ENCODE results near the gene GET4. TPM values are rescaled to one million over a fixed set of nuclear protein-coding genes. Genes with fewer than 3 reads are reported as not detected.
"Not testable (repeated sequence)": the region's sequence is repeated elsewhere in the genome, so short reads cannot be mapped to it uniquely, and the experiment has no call there.

GET4 gene
- total RNA-seq, 2 donors from 2014 or later, result 45.1 to 46.0 TPM

DNA sequence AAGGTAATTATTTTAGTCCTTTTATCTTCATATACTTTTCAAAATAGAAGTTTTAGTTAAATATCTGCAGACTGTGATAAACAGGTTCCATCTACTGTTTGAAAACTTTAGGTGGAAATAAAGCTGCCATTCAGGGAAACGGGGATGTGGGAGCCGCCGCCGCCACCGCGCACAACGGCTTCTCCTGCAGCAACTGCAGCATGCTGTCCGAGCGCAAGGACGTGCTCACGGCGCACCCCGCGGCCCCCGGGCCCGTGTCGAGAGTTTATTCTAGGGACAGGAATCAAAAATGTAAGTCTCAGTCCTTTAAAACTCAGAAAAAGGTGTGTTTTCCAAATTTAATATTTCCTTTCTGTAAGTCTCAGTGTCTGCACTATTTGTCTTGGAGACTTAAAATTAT is 33.1 kb upstream of the GET4 start:
- intact Hi-C loops (cut with DNase I, micrococcal nuclease), result no loop called here
- DNase-seq, result no peak

DNA sequence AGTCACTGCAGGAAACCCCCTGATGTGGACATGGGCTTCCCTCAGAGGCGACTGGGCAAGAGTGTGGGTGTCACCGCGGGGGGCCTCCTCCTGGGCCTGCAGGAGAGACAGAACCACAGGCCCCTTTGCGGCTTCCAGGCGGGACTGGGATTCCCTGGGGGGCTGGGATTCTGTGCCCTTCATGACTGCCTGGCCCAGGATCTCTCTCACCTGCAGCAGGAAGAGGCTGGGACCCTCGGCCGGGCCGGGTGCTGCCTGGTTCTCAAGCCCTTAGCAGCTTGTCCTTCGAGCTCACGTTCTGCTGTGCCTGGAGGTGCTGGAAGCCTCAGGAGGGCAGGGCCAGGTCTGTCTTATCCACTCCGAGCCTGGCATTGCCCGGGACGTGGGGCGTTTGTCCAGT is 32.3 kb upstream of the GET4 start:
- ATAC-seq (no peak), DNase-seq (no peak)
- intact Hi-C loops (cut with DNase I, micrococcal nuclease), result no loop called here

More for the DNA sequence above, 33.1 kb upstream of the GET4 start:
- no peak for ATAC-seq

DNA sequence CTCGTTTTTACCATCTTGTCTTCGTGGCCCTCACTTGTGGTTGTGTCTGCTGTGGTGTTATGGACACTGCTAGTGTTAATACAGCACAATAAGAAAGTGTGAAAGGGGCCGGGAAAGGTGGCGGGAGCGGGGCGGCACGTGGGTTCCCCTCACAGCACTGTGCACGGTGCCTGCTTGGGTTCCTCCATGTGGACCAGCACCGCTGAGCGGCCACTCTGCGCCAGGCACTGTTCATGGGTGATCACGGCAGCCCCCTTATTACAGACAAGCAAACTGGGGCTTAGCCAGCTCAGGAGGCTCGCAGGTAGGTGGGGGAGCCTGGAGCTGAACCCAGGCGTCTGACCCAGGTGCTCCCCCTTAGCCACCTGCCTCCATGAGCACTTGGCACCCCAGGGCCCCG is 31.8 kb upstream of the GET4 start:
- DNase-seq (no peak), ATAC-seq (no peak)
- intact Hi-C loops (cut with DNase I, micrococcal nuclease), result no loop called here

DNA sequence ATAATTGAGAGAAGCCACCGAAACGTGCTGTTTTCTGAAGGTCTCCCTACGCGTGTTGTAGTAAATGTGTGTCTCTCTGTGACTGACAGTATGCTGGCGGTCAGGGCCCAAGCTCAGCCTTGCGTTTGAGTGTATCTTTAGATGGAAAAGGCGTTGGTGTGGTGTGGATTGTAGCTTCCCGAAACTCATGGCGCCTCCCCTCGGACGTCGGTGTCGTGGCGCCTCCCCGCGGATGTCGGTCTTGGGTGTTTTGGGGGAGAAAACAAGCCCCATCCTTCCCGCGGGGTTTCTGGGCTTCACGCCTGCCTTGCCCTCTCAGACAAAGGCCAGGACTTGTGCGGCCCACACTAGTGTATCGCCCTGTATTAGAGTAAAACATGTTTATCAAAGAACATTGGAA is 31.3 kb upstream of the GET4 start:
- ATAC-seq (no peak), DNase-seq (no peak)
- intact Hi-C loops (cut with DNase I, micrococcal nuclease), result no loop called here

DNA sequence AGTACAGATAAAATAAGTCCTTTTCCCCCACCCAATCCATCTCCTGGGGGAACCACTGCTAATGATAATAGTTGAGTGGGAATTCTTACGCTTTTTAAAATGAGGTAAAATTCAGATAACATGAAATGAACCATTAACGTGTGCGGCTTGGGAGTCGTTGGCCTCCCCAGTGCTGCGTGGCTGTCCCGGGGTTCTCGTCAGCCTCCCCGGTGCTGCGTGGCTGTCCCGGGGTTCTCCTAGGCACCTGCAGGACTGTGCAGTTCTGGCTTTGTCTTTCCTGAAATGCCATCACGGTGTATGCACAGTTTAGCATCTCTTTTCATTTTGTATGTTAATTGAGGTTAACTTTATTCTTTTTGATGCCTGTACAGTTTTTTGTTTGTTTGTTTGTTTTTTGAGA is 30.6 kb upstream of the GET4 start:
- DNase-seq (no peak), ATAC-seq (no peak)
- intact Hi-C loops (cut with DNase I, micrococcal nuclease), result no loop called here

DNA sequence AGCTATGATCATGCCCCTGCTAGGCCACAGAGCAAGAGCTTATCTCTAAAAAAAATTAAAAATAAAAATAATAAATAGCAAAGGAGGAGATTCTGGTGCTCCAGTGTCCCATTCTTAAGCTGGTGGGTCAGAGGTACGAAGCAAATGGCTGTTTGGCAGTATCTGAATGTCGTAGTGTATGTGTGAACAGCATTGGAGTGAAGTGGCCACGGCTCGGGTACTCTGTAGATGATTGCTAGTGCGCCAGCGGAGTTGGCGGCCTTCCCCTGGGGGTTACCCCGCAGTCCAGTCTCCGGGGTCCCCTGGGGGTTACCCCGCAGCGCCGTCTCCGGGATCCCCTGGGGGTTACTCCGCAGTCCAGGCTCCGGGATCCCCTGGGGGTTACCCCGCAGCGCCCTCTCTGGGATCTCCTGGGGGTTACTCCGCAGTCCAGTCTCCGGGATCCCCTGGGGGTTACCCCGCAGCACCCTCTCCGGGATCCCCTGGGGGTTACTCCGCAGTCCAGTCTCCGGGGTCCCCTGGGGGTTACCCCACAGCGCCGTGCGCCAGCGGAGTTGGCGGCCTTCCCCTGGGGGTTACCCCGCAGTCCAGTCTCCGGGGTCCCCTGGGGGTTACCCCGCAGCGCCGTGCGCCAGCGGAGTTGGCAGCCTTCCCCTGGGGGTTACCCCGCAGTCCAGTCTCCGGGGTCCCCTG is 29.2 kb upstream of the GET4 start:
- intact Hi-C loops (cut with DNase I, micrococcal nuclease); DNase-seq; ATAC-seq: not testable (repeated sequence)

DNA sequence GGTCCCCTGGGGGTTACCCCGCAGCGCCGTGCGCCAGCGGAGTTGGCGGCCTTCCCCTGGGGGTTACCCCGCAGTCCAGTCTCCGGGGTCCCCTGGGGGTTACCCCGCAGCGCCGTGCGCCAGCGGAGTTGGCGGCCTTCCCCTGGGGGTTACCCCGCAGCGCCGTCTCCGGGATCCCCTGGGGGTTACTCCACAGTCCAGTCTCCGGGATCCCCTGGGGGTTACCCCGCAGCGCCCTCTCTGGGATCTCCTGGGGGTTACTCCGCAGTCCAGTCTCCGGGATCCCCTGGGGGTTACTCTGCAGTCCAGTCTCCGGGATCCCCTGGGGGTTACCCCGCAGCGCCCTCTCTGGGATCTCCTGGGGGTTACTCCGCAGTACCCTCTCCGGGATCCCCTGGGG is 28.6 kb upstream of the GET4 start:
- DNase-seq, ATAC-seq: not testable (repeated sequence)

DNA sequence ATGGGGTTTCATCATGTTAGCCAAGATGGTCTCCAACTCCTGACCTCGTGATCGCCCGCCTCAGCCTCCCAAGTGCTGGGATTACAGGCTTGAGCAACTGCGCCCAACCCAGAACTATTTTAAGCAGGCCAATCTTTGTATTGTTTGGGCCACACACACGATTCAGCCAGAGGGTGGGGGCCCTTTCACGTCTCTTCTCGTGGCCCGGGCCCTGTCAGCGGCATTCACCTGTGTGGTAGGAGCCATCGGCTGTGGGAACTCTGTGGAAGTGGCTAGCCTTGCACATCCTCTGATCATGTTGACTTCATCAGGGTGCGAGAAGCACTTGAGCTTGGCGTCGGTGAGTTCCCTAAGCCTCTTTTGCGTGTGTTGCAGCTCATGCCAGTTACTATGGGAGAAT is 27.2 kb upstream of the GET4 start:
- DNase-seq, result no peak
- no peak for ATAC-seq
- intact Hi-C loops (cut with DNase I, micrococcal nuclease), result no loop called here

More for the DNA sequence above, 28.6 kb upstream of the GET4 start:
- intact Hi-C loops (cut with DNase I, micrococcal nuclease), result not testable (repeated sequence)

DNA sequence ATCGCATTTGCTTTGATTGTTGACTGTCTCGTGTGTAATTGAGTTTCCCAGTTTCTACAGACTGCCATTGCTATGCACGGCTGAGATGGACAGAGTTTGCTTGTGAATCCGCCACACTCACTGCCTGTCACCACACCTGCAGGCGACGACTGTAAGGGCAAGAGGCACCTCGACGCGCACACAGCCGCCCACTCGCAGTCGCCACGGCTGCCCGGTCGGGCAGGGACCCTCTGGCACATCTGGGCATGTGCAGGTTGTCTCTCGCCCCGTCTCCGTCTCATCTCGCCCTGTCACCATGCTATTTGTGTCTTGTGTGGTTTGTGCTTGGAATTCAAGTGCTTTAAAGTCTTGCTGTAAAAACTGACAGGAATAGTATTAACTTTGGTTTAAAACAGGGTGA is 26.6 kb upstream of the GET4 start:
- DNase-seq (no peak), ATAC-seq (no peak)
- intact Hi-C loops (cut with DNase I, micrococcal nuclease), result no loop called here

DNA sequence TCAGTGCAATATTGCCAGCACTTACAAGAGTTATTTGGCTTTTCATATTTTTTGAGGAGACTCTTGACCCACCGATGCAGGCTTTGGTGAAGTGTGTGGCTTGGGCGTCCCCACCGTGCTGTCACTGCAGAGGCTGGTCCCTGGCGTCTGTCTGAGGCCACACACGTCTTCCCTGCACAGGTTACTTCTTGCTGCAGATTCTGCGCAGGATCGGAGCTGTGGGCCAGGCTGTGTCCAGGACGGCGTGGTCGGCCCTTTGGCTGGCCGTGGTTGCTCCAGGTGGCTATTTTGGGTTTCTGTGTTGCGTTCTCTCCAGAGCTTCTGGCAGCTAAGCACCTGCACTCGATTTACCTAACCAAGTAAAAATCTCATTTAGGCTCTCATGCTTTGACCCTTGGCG is 25.1 kb upstream of the GET4 start:
- no peak for DNase-seq
- intact Hi-C loops (cut with DNase I, micrococcal nuclease), result no loop called here
- ATAC-seq, result no peak

DNA sequence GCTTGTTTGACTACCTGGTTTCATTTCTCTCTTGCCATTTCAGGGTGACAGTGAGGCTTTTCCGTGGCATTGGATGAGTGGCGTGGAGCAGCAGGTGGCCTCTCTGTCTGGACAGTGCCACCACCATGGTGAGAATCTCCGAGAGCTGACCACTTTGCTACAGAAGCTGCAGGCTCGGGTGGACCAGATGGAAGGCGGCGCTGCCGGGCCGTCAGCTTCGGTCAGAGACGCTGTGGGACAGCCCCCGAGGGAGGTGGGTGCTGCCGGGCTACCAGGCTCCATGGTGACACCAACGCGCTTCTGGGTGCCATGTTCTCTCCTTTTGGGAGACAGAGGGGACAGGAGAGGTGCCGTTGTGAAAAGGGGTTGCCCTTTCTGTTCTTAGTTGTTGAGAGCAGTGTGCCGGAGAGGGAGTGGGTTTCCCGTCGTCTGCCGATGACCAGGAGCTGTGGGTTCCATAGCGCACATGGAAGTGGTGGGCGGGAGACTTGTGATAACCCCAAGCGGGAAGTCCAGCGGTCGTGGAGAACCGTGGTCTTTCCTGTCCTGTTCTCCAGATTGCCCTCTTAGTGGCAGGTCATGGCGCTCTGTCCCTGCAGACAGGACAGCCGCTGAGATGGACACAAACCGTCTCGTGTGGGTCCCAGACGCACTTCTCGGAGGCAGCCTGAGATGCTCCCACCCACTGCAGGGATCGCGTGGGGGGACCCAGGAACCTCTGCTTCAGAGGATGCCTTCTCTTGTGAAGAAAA is 22.8 kb upstream of the GET4 start:
- intact Hi-C loops (cut with DNase I, micrococcal nuclease), result no loop called here
- no peak for DNase-seq
- no peak for ATAC-seq

DNA sequence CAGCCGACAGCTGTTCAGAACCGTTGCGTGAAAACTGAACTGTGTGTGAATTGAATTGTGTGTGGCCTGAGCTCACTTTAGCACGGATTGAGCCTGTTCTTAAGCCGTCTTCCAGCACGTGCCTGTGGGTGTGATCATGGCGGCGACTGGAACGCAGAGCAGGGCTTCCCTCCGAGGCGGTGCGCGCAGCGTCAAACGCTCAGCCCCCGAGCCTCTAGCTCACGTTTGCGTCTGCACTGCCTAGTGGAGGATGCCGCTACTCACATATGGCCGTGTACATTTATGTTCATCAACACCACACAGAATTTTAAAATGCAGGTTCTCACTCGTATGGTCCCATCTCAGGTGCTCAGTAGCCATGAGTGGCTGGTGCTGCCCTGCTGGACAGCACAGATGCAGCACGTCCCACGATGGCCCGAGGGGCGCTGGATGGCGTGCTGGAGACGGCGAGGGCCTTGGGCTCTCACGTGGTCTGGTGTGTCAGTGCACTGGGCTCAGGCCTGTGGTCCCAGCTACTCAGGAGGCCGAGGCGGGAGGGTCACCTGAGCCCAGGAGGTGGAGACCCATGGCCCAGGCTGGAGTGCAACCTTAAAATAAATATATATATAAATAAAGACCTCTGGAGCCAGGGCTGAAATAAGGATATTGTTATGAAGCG is 22.1 kb upstream of the GET4 start:
- intact Hi-C loops (cut with DNase I, micrococcal nuclease), result no loop called here
- ATAC-seq (no peak), DNase-seq (no peak)

DNA sequence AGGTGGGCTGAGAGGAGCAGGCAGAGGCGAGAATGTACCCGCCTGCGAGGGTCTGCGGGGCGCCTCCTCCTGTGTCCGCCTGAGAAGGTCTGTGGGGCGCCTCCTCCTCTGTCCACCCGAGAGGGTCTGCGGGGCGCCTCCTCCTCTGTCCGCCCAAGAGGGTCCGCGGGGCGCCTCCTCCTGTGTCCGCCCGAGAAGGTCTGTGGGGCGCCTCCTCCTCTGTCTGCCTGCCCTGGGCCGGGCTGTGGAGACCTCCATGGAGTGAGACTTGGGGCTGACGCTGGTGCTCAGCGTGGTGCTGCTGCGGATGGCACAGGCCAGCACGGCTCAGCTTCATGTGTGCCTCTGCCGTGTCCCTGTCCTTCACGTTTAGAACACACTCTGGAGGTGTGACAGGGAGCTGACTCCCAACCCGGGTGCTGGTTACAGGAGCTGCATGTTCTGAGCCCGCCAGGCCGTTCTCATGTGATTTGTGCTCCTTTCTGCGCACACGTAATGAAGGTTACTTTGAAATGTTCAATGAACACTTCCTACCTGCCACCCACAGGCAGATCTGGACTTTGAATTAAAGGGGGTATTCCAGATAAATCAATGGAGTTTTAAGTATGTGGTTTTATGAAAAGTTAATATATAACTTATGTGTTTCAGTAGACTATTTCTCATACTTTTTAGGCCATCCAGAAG is 20.5 kb upstream of the GET4 start:
- DNase-seq (no peak), ATAC-seq (no peak)
- intact Hi-C loops (cut with DNase I, micrococcal nuclease), result no loop called here

DNA sequence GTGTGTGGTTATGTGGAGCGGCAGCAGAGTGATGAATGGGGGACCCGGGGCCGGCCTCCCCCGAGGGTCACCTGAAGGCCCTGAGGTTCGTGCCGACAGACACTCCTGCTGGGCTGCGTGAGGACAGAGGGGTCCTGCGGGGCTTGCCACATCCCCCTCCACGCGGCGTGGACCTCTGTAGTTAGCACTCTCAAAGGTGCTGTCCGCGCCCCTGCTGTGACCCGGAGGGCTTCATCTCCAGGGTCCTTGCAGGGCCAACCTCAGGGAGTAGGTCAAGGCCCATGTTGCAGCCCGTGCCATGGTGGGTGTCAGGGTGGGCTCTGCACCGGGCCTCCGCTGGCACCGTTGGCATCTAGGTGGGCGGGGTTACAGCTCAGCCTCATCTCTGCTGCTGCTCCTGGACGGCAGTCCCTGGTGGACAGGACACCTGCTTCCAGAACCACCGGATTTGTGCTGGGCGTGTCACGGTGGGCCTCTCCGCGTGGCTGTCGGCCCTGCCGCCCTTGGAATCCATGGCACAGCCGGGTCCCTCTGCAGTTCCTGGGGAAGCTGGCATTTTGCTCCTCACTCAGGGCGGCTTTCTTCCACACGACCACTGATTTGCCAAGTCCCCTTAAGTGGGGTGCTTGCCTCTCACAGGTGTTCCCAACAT is 19.8 kb upstream of the GET4 start:
- no peak for DNase-seq
- intact Hi-C loops (cut with DNase I, micrococcal nuclease), result no loop called here
- no peak for ATAC-seq

DNA sequence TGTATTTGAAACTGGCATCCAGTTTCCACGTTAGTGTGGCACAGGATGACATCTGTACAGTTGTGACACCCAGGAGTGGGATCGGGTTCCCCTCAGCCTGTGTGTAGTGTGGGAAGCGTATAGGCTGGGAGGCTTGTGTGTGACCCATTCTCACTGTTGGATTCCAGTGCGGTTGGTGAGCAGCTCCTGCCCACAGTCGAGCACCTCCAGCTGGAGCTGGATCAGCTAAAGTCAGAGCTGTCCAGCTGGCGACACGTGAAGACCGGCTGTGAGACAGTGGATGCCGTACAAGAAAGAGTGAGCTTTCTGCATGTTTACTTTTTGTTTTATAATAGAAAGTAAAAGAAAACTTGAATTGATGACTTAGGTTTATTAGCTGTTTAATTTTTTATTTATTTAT is 18.7 kb upstream of the GET4 start:
- ATAC-seq (no peak), DNase-seq (no peak)

DNA sequence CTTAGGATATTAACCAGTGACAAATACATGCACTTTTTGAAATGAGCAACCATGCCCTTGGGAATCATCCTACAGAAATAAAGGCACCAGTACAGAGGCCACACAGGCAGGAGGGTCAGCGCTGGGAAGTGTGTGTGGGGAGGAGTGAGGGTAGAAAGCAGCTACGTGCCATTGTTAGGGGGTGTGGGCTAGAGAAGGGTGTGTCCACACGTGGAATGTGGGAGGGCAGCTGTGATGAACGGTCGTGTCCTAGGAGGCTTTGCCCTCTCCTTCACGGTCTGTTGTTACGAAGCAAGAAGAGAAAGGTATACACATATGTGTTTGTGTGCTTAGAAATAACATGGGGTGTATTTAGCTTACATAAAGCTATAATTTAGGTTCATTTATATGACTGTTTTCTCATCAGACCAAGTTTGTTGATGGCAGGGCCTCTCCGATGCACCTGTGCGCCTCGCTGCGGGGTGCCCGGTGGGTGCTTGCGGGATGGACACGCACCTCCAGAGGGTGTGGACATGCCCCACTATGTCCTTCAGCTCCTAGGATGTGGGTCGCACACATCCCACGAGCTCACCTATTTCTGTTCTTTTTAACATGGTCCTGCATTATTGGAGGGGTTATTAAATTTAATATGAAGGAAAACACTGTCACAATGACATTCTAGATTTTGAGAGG is 16.9 kb upstream of the GET4 start:
- intact Hi-C loops (cut with DNase I, micrococcal nuclease), result no loop called here
- ATAC-seq (no peak), DNase-seq (no peak)

More for the DNA sequence above, 18.7 kb upstream of the GET4 start:
- intact Hi-C loops (cut with DNase I, micrococcal nuclease), result no loop called here

DNA sequence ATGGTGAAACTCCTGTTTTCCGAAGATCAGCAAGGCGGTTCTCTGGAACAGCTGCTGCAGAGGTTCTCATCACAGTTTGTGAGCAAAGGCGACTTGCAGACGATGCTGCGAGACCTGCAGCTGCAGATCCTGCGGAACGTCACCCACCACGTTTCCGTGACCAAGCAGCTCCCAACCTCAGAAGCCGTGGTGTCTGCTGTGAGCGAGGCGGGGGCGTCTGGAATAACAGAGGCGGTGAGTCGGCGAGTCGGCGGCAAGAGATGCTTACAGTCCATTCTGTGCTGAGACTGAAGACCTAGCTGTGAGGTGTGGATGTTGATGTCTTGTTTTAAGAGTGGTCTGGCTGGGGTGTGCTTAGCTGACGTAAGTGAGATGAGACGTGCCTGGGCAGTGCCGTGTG is 16.2 kb upstream of the GET4 start:
- intact Hi-C loops (cut with DNase I, micrococcal nuclease), result no loop called here
- DNase-seq (no peak), ATAC-seq (no peak)

DNA sequence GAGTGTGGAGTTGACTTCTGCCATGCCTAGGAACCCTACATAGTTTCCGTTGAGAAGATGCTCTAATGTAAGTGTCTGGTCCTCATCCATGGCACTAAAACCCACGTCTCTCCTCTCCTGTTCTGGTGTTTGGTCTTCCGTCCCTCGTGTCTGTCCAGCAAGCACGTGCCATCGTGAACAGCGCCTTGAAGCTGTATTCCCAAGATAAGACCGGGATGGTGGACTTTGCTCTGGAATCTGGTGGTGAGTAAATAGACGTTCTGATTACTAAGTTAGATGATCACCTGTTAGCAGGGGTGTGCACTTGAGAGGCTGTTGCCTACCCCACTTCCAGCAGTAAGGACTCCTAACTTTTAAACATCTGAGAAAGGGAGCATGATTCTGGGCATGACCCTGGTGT is 15.1 kb upstream of the GET4 start:
- ATAC-seq, result peak; percentile 97
- intact Hi-C loops (cut with DNase I, micrococcal nuclease), result no loop called here
- DNase-seq, result peak; percentile 59 to 78

DNA sequence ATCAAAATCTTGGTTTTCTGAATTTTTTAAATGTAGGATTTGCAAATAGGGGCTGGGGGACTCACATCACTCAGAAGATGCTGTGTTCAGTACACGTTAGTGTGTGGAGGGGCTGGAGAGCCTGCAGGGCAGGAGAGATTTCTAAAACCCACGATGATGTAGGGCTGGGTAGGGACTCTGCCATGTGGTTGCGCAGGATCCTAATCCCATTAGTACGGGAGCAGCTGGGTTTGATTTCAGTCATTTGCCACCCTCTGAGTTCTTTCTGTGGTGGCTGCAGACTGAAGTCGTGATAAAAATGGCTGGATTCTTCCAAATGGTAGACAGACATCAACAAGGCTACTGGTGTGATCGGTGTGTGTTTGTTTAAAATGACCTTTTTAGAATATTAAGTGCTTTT is 14.2 kb upstream of the GET4 start:
- intact Hi-C loops (cut with DNase I, micrococcal nuclease), result no loop called here
- ATAC-seq (no peak), DNase-seq (no peak)

Measured in left colon (tissue), 2 donors.